Measurements from ENCODE around the gene NOCT. TPM values are rescaled to one million over a fixed set of nuclear protein-coding genes. Genes with fewer than 3 reads are reported as not detected.

NOCT gene
- polyA plus RNA-seq, 2 of the 4 experiments (the other 2 are of a cell fraction) = 5.3 to 6.8 TPM

GRCh38 chr4:138967313-138967712, 48.3 kb upstream of the NOCT start:
- no peaks in the 10 kb centered on the region for H3K9me3 ChIP-seq
- WGBS (ENCODE audit: missing lambda C conversion rate) = 4% methylated on average over 3 of the region's 3 CpGs
- TF ChIP-seq CEBPB (IDR thresholded peaks at IDR 0.05) (peak; percentile 56 to 92; a peak in 3 of 4 replicates), HOXB13 (CRISPR knock-in tag; IDR thresholded peaks at IDR 0.05; ENCODE audit: low read depth) (0 out of 2 replicates have a peak, but pooled peaks have one; percentile 40), JUN (IDR thresholded peaks at IDR 0.05) (no peak), FOSL2 (IDR thresholded peaks at IDR 0.05) (no peak), FOSL2 (CRISPR knock-in tag; IDR thresholded peaks at IDR 0.05) (peak; percentile 73), RFX5 (IDR thresholded peaks at IDR 0.05) (no peak), JUNB (IDR thresholded peaks at IDR 0.05) (peak; percentile 35; the same call in 1 of the 2 replicates), EHMT2 (IDR thresholded peaks at IDR 0.05; ENCODE audit: low read depth) (no peak), GATA3 (IDR thresholded peaks at IDR 0.05; ENCODE audit: borderline replicate concordance) (peak; percentile 58; the same call in 1 of the 2 replicates)
- no peak overlapping the region for H3K4me3 ChIP-seq
- ChIA-PET CTCF (no interaction called here), POLR2A (no interaction called here)
- peak in 1 of 2 experiments; percentile 79 for DNase-seq (ENCODE audit: low read depth in 1 of 2, low spot score in 1 of 2)
- FAIRE-seq = peak; percentile 7
- H3K27ac ChIP-seq = peak overlapping the region; percentile 35 to 38; a peak in 4 of 6 replicates
- peaks cover 24% of the 10 kb centered on the region for H3K4me1 ChIP-seq
- ATAC-seq = peak in 1 of 2 experiments; percentile 51; a peak in 2 of 6 replicates
- peak overlapping the region; percentile 53 for H3K4me2 ChIP-seq

- Histone ChIP-seq H3K27ac (no peak overlapping the region), H3K4me1 (peaks cover 6% of the 10 kb centered on the region; the same call in 2 of the 3 replicates), H3K4me3 (no peak overlapping the region), H3K4me2 (no peak overlapping the region), H3K9me3 (no peaks in the 10 kb centered on the region)
- TF ChIP-seq PHF8 (IDR thresholded peaks at IDR 0.05; ENCODE audit: borderline replicate concordance, low read depth) = no peak
- TF ChIP-seq EP300 (IDR thresholded peaks at IDR 0.05) = no peak
- TF ChIP-seq MYC (IDR thresholded peaks at IDR 0.05; ENCODE audit: borderline replicate concordance, low read length) = no peak
- no peak for TF ChIP-seq CBX2 (IDR thresholded peaks at IDR 0.05; ENCODE audit: borderline replicate concordance, low read depth)
- no peak for TF ChIP-seq POLR2A (IDR thresholded peaks at IDR 0.05; ENCODE audit: low read length)
- TF ChIP-seq JUN (IDR thresholded peaks at IDR 0.05) = no peak
- no peak for TF ChIP-seq ATOH8 (CRISPR knock-in tag; IDR thresholded peaks at IDR 0.05; ENCODE audit: low read depth)
- WGBS (ENCODE audit: missing lambda C conversion rate) = 76% methylated on average over 9 of the region's 9 CpGs
- ATAC-seq = no peak
- POLR2A ChIA-PET = no interaction called here
- no peak for FAIRE-seq
- no peak for DNase-seq (ENCODE audit: low read depth in 1 of 2, low spot score in 1 of 2)
- CTCF ChIA-PET = no interaction called here
These were observed 42.4 kb upstream of the NOCT start for GRCh38 chr4:138972956-138973801.

- TF ChIP-seq GATA3 (IDR thresholded peaks at IDR 0.05; ENCODE audit: borderline replicate concordance) (no peak), ZFP36 (IDR thresholded peaks at IDR 0.05; ENCODE audit: borderline replicate concordance, partially characterized antibody) (no peak), FOXS1 (CRISPR knock-in tag; IDR thresholded peaks at IDR 0.05) (no peak), EHMT2 (IDR thresholded peaks at IDR 0.05; ENCODE audit: low read depth) (no peak), ATOH8 (CRISPR knock-in tag; IDR thresholded peaks at IDR 0.05; ENCODE audit: low read depth) (no peak), SMC3 (IDR thresholded peaks at IDR 0.05) (no peak), CHD2 (IDR thresholded peaks at IDR 0.05; ENCODE audit: low read length, partially characterized antibody) (no peak)
These were observed 40.4 kb upstream of the NOCT start for GRCh38 chr4:138975225-138975624.

More at GRCh38 chr4:138975225-138975624, 40.4 kb upstream of the NOCT start:
- Histone ChIP-seq H3K4me2 (no peak overlapping the region), H3K4me3 (no peak overlapping the region), H3K4me1 (0 out of 3 replicates have a peak, but pooled peaks cover 8% of the 10 kb centered on the region), H3K9me3 (no peaks in the 10 kb centered on the region), H3K27ac (no peak overlapping the region)
- 86% methylated on average over 4 of the region's 4 CpGs for WGBS (ENCODE audit: missing lambda C conversion rate)
- FAIRE-seq (no peak), DNase-seq (ENCODE audit: low read depth in 1 of 2, low spot score in 1 of 2) (no peak), ATAC-seq (0 out of 6 replicates have a peak, but pooled peaks of 1 of the 2 experiments have one; percentile 33)
- ChIA-PET CTCF (no interaction called here), POLR2A (no interaction called here)

Measured in A549 (cell line).